Measurements from ENCODE around the gene WDR33.
"Not testable (repeated sequence)": the region's sequence is repeated elsewhere in the genome, so short reads cannot be mapped to it uniquely, and the experiment has no call there.

Gene WDR33

GRCh38 chr2:127810619-127811396 is at the start of gene WDR33:
Gene WDR33, minus strand, starts transcription at chr2:127811171. Its CDS starts 40,190 bp downstream, at chr2:127770981.
- DNase-seq, result peak; percentile 93

GRCh38 chr2:127860130-127860529 is 49.2 kb upstream of the WDR33 start:
- DNase-seq, result no peak

DNA sequence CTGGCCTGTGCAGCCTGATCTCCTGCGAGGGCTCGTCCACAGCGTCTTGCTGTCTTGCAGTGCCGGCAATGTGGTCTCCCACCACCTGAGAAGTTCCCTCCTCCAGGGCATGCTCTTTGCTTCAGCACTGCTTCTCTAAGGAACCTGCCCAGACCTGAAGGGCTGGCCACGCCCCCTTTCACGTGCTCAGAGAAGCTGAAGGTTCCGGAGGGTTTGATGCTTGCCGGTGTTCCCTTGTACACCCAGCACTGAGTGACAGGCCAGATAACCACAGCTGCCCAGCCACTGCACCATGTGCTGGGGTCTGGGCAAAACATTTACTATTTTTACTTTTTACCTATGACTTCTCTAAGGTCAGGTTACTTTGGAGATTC is 48.7 kb upstream of the WDR33 start:
- no peak for DNase-seq

DNA sequence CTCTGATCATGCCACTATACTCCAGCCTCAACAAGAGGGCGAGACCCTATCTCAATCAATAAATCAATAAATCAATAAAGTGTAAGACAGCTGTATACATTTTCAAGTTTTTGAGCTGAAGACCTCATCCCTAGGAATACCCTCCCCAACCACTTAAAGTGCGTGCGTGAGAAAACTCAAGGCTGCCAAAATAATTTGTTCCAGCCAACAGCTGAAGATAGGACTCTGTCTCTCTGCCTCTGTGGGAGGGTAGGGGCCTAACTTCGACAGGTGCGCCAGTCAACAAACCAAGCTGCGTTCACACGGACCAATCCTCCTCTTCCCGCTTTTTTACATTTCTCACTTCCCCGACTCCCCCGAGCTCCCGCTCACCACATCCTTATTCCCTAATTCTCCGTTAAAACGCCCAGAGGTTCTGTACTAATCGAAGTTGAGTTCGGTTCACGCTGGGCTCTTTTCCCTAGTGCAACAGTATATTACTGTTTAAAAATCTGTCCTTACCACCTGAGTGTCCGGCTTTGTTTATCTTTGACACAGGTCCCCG is 46.4 kb upstream of the WDR33 start:
- DNase-seq, result no peak

DNA sequence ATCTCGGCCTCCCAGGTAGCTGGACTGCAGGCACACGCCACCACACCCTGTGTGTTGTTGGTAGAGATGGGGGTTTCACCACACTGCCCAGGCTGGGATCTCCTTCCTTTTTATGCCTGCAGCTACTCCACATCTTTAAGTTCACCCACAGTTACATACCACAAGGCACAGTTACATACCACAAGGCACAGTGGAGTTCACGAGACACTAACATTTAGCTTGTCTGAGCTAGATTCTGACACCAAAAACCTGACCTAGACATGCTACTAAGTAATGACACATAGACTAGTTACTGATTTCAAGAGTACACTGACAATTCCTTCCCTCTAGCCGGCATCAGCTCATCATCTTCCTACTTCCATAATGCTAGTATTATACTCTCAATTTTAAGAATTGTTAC is 42.7 kb upstream of the WDR33 start:
- DNase-seq, result no peak

- DNase-seq, result no peak
Measured at GRCh38 chr2:127852388-127852787, 41.4 kb upstream of the WDR33 start.

- DNase-seq, result no peak
Measured at GRCh38 chr2:127847931-127848330, 37.0 kb upstream of the WDR33 start.

DNA sequence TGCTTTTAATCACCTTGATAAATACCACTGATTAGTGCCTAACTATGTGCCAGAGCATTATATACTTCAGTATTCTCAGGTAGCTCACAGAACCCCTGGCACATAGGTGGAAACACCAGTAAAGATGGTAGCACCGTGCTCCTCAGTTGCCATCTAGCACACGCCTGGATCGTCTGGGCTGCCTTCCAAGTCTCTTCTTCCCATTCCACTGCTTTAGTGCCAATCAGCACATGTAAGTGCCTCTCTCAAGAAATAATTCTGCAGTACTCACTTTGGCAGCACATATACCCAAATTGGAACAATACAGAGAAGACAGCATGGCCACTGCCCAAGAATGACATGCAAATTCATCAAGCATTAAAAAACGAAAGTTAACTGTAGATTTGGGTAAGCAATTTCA is 34.0 kb upstream of the WDR33 start:
- DNase-seq, result no peak

GRCh38 chr2:127843677-127844076 is 32.7 kb upstream of the WDR33 start:
- no peak for DNase-seq

DNA sequence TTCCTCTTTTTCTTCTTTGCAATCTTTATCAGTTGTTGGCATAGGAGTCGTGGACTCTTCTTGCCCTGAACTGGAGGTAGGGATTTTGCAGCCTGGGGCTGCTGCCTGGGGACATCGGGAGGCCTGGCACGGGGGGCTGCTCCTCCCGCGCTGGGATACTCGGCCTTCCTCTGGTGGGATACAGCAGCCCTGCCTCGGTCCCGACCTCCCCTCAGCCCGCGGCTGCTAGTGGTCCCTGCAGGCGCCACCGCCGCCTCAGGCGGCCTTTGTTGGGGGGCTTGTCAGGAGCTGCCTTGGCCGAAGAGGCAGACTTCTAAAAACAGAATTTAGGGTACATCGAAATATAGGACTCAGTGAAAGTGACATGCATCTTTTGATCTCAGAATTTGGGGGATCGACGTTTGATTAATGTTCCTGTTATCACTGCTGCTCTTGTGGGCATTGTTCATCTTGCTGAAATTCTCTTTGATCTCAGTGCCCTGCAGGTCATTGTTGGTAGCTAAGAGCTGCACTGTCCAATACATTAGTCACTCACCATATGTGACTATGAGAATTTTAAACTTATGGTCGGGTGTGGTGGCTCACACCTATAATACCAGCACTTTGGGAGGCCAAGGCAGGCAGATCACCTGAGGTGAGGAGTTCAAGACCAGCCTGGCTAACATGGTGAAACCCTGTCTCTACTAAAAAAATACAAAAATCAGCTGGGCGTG is 30.7 kb upstream of the WDR33 start:
- DNase-seq, result no peak

DNA sequence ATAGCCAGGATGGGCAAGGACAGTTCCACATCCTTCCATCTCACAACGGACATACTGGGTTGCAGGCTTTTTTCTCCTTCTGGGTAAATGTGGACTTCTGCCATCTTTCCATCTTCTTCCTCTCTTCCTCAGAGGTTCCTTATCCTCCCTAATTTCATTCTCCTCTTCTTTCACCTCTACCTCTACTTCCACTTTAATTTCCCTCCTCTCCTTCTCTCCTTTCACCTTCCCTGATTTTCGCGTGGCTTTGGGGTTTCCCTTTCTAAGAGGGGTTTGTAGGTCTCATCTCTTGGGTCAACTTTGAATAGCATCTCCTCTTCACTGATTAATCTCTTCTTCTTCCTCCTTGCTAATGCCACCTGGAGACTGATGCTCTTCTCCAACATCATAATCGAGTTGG is 29.9 kb upstream of the WDR33 start:
- DNase-seq, result no peak

DNA sequence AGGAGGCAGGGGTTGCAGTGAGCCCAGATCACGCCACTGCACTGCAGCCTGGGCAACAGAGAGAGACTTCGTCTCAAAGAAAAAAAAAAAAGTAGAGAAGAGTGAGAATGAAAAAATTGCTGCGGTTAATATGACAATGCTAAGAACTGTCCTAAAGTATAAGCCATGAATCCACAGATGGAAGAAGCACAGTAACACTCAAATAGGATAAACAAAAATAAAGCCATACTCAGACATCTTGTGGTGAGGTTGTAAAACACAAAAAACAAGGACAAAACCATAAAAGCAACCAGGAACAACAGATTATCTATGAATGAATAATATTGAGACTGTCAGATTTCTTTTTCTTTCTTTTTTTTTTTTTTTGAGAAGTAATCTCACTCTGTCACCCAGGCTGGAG is 24.0 kb upstream of the WDR33 start:
- DNase-seq, result no peak

DNA sequence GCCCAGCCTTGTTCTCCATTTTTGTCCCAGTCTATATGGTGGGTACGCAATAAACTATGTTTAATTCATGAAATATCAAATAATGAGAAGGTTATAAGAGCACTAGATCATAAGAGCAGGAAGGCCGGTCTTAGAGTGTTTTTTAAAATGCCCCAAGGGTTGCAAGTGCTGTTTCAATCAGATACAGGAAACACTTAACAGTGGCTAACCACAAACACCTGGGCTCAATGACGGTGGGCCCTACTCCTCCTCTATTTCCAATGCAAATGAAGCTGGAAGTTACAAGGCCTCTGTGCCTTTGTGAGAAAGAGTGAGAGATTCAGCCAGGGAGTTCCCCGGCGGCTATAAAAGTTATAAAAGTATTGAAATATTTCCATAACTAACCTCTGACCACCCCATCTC is 18.9 kb upstream of the WDR33 start:
- no peak for DNase-seq

- not testable (repeated sequence) for DNase-seq
Measured at GRCh38 chr2:127826708-127827107, 15.7 kb upstream of the WDR33 start.

GRCh38 chr2:127826047-127826446 is 15.1 kb upstream of the WDR33 start:
- DNase-seq, result no peak

DNA sequence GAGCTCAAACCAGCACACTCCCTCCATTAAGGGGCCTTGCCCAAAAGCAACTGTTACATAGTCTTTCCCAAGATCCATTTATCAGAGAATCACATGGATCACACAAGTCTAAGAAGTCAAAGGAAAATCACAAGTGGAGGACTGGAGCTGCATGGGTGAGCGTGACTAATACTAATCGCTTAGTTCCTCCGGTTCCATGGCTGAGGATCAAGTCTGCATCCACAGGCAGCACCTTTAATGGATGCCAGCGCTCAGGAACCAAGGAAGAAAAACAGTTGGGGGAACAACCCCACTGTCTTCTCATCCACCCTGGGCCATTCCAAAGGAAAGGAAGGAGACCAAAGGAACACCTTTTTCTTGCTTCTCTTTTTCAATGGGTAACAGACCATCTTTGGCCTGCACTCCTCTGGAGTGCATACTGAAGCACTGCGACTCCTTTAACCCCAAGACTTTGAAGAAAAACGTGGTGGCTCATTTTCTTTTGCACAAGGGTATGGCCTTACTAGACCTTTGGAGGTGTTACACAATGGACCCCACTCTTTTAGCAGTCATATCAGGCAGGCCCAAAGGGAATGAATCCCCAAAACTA is 9.2 kb upstream of the WDR33 start:
- no peak for DNase-seq

GRCh38 chr2:127818794-127819425 is 7.9 kb upstream of the WDR33 start:
- DNase-seq, result no peak

GRCh38 chr2:127818241-127818640 is 7.3 kb upstream of the WDR33 start:
- no peak for DNase-seq

GRCh38 chr2:127814677-127815076 is 3.7 kb upstream of the WDR33 start:
- DNase-seq, result no peak

DNA sequence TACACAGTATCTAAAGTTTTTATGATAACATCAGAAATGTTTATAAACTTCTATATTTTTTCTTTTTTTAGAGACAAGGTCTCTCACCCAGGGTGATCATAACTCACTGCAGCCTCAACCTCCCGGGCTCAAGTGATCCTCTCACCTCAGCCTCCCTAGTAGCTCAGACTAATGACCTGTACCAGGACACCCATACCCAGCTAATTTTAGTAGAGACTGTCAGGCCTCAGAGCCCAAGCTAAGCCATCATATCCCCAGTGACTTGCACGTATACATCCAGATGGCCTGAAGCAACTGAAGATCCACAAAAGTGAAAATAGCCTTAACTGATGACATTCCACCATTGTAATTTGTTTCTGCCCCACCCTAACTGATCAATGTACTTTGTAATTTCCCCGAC is 1.5 kb upstream of the WDR33 start:
- DNase-seq, result not testable (repeated sequence)

GRCh38 chr2:127811397-127812321 is 688 bp upstream of the WDR33 start:
- no peak for DNase-seq

DNA sequence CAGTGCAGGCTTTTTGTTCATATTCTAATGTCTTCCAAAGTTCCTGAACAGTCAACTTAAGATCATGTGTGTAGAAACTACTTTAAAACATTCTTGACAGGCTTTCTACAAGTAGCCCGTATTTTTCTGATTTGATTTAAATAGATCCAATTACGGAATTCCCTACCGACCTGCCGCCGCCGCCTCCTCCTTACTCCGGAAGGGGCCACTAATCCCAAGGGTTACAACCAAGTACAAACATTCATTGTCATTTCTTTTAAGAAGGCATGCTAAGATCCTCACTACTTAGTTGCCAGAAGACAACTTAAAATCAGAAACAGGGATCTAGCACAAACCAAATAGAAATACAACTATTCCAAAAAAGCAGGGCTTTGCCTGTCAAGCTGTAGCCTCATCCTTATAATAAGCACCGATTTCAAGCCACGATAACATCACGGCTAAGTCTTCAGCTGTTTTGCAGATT is 784 bp downstream of the WDR33 start:
- DNase-seq, result no peak

Measured in COR-L47 (cell line).